Mucosa of rectum (tissue), 2 donors: Measurements from ENCODE around the gene CCR2.
"Not testable (repeated sequence)": the region's sequence is repeated elsewhere in the genome, so short reads cannot be mapped to it uniquely, and the experiment has no call there.

Experiments used
- H3K27ac ChIP-seq, 2 donors: one replicate each; pipeline ENCODE4 v1.7.0; 2013; ENCODE audit warnings: inconsistent platforms in 2 of 2, low read depth in 2 of 2, low read length in 2 of 2
- H3K27me3 ChIP-seq, 2 donors: one replicate each; pipeline ENCODE4 v1.7.0; 2013; ENCODE audit warnings: low read length in 2 of 2; ENCODE audit not compliant: control insufficient read depth in 2 of 2, insufficient read depth in 2 of 2
- H3K36me3 ChIP-seq, 2 donors: one replicate each; pipeline ENCODE4 v1.7.0; 2013; ENCODE audit warnings: low read length in 2 of 2; ENCODE audit not compliant: control insufficient read depth in 2 of 2, insufficient read depth in 2 of 2
- H3K4me1 ChIP-seq, 2 donors: one replicate each; pipeline ENCODE4 v1.7.0; 2013; ENCODE audit warnings: low read length in 2 of 2, mild to moderate bottlenecking in 1 of 2; ENCODE audit not compliant: control insufficient read depth in 2 of 2, insufficient read depth in 2 of 2
- H3K4me3 ChIP-seq, 2 donors: one replicate each; pipeline ENCODE4 v1.7.0; 2013; ENCODE audit warnings: low read length in 2 of 2
- H3K9ac ChIP-seq, 2 donors: one replicate each; pipeline ENCODE4 v1.7.0; 2013; ENCODE audit warnings: low read length in 2 of 2, low read depth in 1 of 2, mild to moderate bottlenecking in 1 of 2
- H3K9me3 ChIP-seq, 2 donors: one replicate each; pipeline ENCODE4 v1.7.0; 2013; ENCODE audit warnings: low read length in 2 of 2; ENCODE audit not compliant: control insufficient read depth in 2 of 2
- donor health status: healthy.
- donor health status: Normal muscosa, but diverticular disease.

Gene CCR2

DNA sequence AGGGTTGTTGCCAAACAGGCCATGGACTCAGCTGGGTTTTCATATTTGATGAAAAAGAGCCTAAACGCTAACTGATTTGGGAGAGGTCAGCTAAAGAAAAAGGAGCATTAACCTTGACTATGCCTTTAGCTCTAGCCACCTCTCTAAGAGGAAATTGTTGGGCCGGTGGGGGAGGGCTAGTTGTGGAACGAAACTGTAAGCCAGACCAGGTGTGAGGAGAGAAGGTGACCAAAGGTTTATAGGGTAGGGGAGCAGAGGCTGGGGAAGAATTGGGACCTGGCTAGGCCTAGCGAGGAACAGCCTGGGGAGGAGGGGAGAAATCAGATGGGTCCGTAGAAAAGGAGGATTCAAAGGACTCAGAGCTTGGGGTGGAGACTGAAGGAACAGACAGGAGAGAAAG is 37.6 kb downstream of the CCR2 start:
- not testable (repeated sequence) for H3K36me3 ChIP-seq, H3K27me3 ChIP-seq, H3K9ac ChIP-seq, H3K9me3 ChIP-seq, H3K4me3 ChIP-seq, H3K27ac ChIP-seq, H3K4me1 ChIP-seq

DNA sequence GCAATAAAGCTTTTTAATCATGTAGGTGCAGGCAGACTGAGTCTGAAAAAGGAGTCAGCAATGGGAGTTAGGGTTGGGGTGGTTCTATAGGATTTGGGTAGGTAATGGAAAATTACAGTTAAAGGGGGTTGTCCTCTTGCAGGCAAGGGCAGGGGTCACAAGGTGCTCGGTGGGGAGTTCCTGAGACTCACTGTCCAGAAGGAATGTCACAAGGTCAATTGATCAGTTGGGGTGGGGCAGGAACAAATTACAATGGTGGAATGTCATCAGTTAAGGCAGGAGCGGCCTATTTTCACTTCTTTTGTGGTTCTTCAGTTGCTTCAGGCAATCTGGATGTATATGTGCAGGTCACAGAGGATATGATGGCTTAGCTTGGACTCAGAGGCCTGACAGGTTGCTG is 39.1 kb downstream of the CCR2 start:
- Histone ChIP-seq H3K27ac (no peak overlapping the region), H3K4me3 (no peak overlapping the region), H3K4me1 (no peaks in the 10 kb centered on the region), H3K36me3 (no peaks in the 10 kb centered on the region), H3K9ac (no peak overlapping the region), H3K27me3 (no peaks in the 10 kb centered on the region), H3K9me3 (no peaks in the 10 kb centered on the region)

DNA sequence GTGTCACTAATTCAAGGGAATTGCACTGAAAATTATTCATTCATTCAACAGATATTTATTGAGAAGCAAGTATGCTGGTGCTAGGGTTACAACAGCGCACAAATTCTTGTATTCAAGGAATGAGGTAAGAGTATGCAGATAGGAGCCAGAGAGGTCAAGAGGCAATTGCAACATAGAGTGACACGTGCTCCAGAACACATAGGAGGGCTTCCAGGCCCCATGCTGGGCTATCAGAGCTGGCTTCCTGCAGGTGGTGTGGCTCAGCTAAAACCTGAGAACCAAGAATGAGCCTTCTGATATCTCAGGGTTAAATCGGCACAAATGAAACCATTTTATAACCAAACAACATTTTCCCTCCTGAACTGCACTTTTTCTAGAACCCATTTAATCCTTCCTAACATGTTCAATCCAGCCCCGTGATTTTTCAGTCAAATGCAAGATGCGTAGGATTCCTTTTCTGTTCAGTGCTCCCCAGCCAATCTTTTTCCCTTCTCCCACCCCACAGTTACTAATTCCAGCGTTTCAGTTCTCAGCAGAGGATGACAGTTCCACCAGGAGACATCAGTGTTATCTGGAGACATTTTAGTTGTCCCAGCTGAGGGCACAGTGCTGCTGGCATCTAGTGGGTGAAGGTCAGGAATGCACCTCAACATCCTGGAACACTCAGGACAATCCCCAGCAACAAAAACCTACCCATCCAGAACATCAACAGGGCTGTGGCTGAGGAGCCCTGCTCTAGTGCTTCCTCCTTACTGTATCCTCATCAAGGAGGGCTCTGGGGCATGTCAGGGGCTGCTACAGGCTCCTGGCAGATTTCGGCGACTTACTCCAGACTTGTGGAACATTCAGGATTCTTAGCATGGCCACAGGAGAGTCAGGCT is 39.9 kb downstream of the CCR2 start:
- no peaks in the 10 kb centered on the region for H3K27me3 ChIP-seq
- no peaks in the 10 kb centered on the region for H3K4me1 ChIP-seq
- H3K36me3 ChIP-seq, result no peaks in the 10 kb centered on the region
- H3K4me3 ChIP-seq, result no peak overlapping the region
- no peak overlapping the region for H3K9ac ChIP-seq
- no peak overlapping the region for H3K27ac ChIP-seq
- no peaks in the 10 kb centered on the region for H3K9me3 ChIP-seq

DNA sequence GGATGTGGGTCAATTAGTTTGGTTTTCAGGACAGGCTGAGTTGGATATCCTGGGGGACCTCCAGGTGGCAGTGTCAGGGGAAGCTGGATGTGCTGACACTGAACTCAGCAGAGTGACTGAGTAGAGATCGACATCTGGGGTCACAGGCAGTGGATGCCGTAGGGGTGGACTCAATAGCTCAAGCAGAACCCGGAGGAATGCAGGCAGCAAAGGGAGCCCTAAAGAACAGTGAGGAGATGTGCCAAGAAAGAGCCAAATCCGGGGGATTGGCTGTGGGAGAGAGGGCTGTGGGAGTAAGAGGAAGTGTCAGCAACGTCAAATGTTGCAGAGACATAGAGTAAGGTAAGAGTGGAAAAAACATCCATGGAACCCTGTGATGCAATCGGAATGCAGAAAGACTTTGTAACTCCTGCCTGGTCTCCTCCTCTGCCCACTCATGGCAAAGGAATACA is 41.3 kb downstream of the CCR2 start:
- no peak overlapping the region for H3K9ac ChIP-seq
- no peak overlapping the region for H3K27ac ChIP-seq
- no peaks in the 10 kb centered on the region for H3K9me3 ChIP-seq
- H3K4me3 ChIP-seq, result no peak overlapping the region
- no peaks in the 10 kb centered on the region for H3K27me3 ChIP-seq
- H3K36me3 ChIP-seq, result no peaks in the 10 kb centered on the region
- no peaks in the 10 kb centered on the region for H3K4me1 ChIP-seq

DNA sequence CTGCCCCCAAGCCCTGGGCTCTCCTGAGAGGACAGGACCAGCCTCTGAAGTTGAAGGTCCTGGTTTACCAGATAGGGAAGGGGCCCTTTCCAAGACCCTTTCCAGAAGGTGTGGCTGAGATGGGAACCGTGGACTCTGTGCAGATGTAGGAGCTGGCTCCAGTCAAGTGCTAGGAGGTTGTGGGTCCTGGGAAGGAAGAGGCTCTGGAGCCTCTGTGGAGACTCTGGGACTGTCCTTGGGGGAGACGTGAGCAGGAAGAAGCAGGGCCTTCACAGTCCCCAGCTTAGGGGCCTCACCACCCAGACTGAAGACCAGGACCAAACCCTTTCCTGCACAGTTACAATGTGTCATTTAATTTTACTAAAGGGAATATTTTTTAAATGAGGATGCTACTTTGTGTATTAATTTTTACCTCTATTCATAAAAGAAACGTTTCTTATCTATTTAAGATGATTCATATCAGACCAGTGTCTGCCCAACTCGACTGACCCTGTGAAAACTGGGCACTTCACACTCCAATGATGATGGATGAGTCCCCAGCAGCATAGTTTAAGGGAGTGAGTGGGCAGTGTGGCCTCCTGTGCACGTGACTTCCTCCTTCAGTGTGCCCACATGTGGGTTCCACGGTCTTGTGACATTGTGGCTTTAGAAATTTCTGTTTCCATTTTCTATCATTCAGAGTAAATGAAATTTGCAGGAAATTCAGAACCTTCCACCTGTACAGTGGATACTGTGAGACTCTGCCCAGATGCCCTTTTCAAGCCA is 42.0 kb downstream of the CCR2 start:
- H3K27ac ChIP-seq, result no peak overlapping the region
- H3K9me3 ChIP-seq, result no peaks in the 10 kb centered on the region
- H3K36me3 ChIP-seq, result no peaks in the 10 kb centered on the region
- no peaks in the 10 kb centered on the region for H3K27me3 ChIP-seq
- H3K4me3 ChIP-seq, result no peak overlapping the region
- no peak overlapping the region for H3K9ac ChIP-seq
- H3K4me1 ChIP-seq, result no peaks in the 10 kb centered on the region

DNA sequence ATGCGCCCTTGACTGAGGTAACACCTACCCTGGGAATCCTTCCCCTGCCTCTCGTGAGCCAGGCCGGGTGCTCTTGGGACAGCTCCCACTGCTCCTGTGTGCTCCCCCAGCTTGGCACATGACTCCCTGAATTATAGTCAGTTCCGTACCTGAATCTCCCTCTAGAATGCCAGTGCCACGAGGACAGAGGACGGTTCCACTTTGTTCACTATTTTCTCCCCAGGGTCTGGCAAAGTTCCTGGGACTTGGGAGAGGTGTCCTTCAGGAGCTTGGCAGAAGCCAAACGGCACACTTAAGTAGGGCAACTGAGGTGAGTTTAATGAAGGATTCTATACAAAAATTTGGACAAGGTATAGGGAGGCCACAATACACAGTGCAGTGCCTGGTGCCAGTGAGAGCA is 43.2 kb downstream of the CCR2 start:
- Histone ChIP-seq H3K4me1 (no peaks in the 10 kb centered on the region), H3K9ac (no peak overlapping the region), H3K9me3 (no peaks in the 10 kb centered on the region), H3K27ac (no peak overlapping the region), H3K27me3 (no peaks in the 10 kb centered on the region), H3K36me3 (no peaks in the 10 kb centered on the region), H3K4me3 (no peak overlapping the region)

DNA sequence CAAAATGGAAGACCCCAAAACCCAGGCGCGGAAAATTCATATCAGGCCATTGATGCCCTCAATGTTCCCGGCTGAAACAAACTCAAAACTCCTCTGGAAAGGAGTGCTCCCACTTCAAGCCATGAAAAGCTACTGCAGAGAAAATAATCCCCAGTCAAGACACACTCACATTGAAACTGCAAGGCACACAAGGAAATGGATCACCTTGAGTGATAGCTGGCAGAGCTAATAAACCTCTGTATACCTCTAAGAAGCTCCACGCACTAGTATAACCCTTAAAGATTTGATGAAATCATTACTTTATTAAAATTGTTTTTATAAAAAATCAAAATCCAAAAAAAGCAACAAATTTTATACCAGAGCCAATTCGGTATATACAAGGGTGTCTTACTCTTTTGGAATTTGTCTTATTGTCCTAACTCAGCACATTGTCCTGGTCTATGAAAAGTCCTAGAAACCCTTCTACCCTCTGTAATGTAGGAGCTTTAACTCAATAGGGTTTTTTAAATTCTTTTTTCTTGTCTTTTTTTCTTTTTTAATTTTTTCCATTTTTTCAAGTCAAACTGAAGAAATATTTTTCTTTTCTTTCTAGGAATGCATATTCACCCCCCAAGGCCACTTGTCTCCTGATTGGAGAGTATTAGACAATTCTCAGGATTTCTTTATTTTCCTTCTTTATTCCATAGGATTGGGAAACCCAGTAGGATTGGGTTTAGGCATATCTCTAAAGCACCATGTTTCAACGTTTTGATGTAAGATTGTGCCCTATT is 44.5 kb downstream of the CCR2 start:
- Histone ChIP-seq H3K4me1 (no peaks in the 10 kb centered on the region), H3K9ac (no peak overlapping the region), H3K27me3 (no peaks in the 10 kb centered on the region), H3K27ac (no peak overlapping the region), H3K36me3 (no peaks in the 10 kb centered on the region), H3K9me3 (no peaks in the 10 kb centered on the region), H3K4me3 (no peak overlapping the region)

DNA sequence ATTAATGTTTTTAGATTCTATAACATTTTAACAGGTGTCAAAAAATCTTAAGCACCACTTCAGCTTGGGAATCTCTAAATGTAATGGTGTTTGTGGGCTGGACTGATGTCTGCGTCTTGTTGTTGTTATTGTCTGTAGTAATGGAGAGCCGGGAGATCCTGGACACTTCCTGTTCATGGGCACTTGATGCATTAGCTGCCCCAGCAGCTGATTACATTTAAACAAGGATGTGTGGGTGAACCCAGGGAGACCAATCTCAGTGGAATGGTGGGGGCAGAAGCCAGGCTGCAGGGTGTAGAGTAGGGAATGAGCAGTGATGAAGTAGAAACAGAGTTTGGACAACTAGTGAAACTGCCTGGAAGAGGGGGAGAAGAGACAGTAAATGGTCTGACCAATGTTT is 45.2 kb downstream of the CCR2 start:
- no peak overlapping the region for H3K4me3 ChIP-seq
- H3K27ac ChIP-seq, result no peak overlapping the region
- H3K27me3 ChIP-seq, result no peaks in the 10 kb centered on the region
- no peaks in the 10 kb centered on the region for H3K9me3 ChIP-seq
- no peak overlapping the region for H3K9ac ChIP-seq
- no peaks in the 10 kb centered on the region for H3K4me1 ChIP-seq
- H3K36me3 ChIP-seq, result no peaks in the 10 kb centered on the region

DNA sequence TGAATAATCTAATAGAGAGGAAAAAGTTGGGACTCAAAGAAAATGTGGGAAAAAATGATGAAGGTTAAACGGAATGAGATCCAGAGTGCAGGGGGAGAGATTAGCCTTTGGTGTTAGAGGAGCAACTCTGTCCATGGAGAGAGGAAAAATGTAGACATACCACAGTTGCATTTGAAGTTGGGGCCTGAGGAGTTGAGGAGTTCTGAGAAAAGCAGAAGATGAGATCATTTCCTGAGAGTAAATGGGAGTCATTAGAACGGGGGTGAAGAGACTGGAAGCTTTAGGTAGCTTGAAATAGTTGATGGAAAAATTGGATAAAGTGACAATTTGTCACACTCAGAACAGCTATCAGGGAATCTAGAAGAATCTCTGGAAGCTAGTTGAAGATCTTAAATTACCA is 45.6 kb downstream of the CCR2 start:
- Histone ChIP-seq H3K4me1 (peaks cover under 1 to 3% of the 10 kb centered on the region in 2 donors), H3K9me3 (no peaks in the 10 kb centered on the region), H3K9ac (no peak overlapping the region), H3K27me3 (no peaks in the 10 kb centered on the region), H3K4me3 (no peak overlapping the region), H3K27ac (no peak overlapping the region), H3K36me3 (no peaks in the 10 kb centered on the region)
